ENCODE results near the gene NXN. TPM values are rescaled to one million over a fixed set of nuclear protein-coding genes. Genes with fewer than 3 reads are reported as not detected.

Gene NXN
- total RNA-seq (10 to 100 TPM; 14.7 to 21.8 (median 17.3) TPM), polyA plus RNA-seq (11.6 TPM)
- long read RNA-seq, donor 1, transcript NXN-201 (8 exons, 3,036 nt), result major isoform, 45 of 57 reads
- long read RNA-seq, donor 1, partial matches to known transcripts, result 7 of 57 reads
- long read RNA-seq, donor 1, other reads (novel, unspliced or antisense), result 5 of 57 reads
- long read RNA-seq, donor 2, transcript NXN-201 (8 exons, 3,036 nt), result major isoform, 24 of 32 reads
- long read RNA-seq, donor 2, partial matches to known transcripts, result 3 of 32 reads
- long read RNA-seq, donor 2, other reads (novel, unspliced or antisense), result 5 of 32 reads
- long read RNA-seq, donor 3, partial matches to known transcripts, result 12 of 28 reads
- long read RNA-seq, donor 3, other reads (novel, unspliced or antisense), result 15 of 28 reads
- long read RNA-seq, donor 4, transcript NXN-201 (8 exons, 3,036 nt), result major isoform, 35 of 45 reads
- long read RNA-seq, donor 4, partial matches to known transcripts, result 5 of 45 reads
- long read RNA-seq, donor 4, other reads (novel, unspliced or antisense), result 4 of 45 reads

- Histone ChIP-seq H3K27me3 (ENCODE audit: control insufficient read depth, insufficient read depth) (no peaks in the 10 kb centered on the region), H3K9me3 (ENCODE audit: control insufficient read depth, low read length) (no peaks in the 10 kb centered on the region), H3K27ac (ENCODE audit: low read length) (peak within 1 kb of the TSS; percentile 31), H3K4me1 (ENCODE audit: control insufficient read depth, insufficient read depth, low read length) (no peaks in the 10 kb centered on the region), H3K4me3 (ENCODE audit: low read length) (peak within 1 kb of the TSS; percentile 93)
- DNase-seq, result peak; percentile 86 to 96 (median 95)
- WGBS, result 1% methylated on average over 94 of the region's 94 CpGs
- peak; percentile 92 to 95 for ATAC-seq
- intact Hi-C loops (cut with DNase I), result loop anchor here (1.0 to 5.0 kb wide), 6 partner anchors 97 to 185 kb away; no protein-coding TSS in a partner anchor
Observed at GRCh38 chr17:979539-980405, at the start of gene NXN. TSS of gene NXN (minus strand) at chr17:979776.

GRCh38 chr17:1027044-1027443, 47.5 kb upstream of the NXN start:
- DNase-seq (peak in 1 of 3 donors; percentile 72), ATAC-seq (no peak)
- no peak overlapping the region for H3K4me3 ChIP-seq (ENCODE audit: low read length)
- 76% methylated on average over 9 of the region's 9 CpGs for WGBS
- H3K27ac ChIP-seq (ENCODE audit: low read length), result no peak overlapping the region
- H3K4me1 ChIP-seq (ENCODE audit: control insufficient read depth, insufficient read depth, low read length), result peaks cover 15% of the 10 kb centered on the region
- intact Hi-C loops (cut with DNase I), result no loop called here
- no peaks in the 10 kb centered on the region for H3K9me3 ChIP-seq (ENCODE audit: control insufficient read depth, low read length)
- no peaks in the 10 kb centered on the region for H3K27me3 ChIP-seq (ENCODE audit: control insufficient read depth, insufficient read depth)

GRCh38 chr17:1026599-1026975, 47.0 kb upstream of the NXN start:
- intact Hi-C loops (cut with DNase I), result no loop called here
- no peak overlapping the region for H3K27ac ChIP-seq (ENCODE audit: low read length)
- no peaks in the 10 kb centered on the region for H3K9me3 ChIP-seq (ENCODE audit: control insufficient read depth, low read length)
- 88% methylated on average over 10 of the region's 10 CpGs for WGBS
- H3K27me3 ChIP-seq (ENCODE audit: control insufficient read depth, insufficient read depth), result no peaks in the 10 kb centered on the region
- H3K4me3 ChIP-seq (ENCODE audit: low read length), result no peak overlapping the region
- no peak for DNase-seq
- ATAC-seq, result no peak
- peaks cover 15% of the 10 kb centered on the region for H3K4me1 ChIP-seq (ENCODE audit: control insufficient read depth, insufficient read depth, low read length)

- DNase-seq, result no peak
- 82% methylated on average over 30 of the region's 30 CpGs for WGBS
- Histone ChIP-seq H3K27ac (ENCODE audit: low read length) (no peak overlapping the region), H3K4me3 (ENCODE audit: low read length) (no peak overlapping the region), H3K27me3 (ENCODE audit: control insufficient read depth, insufficient read depth) (no peaks in the 10 kb centered on the region), H3K9me3 (ENCODE audit: control insufficient read depth, low read length) (no peaks in the 10 kb centered on the region), H3K4me1 (ENCODE audit: control insufficient read depth, insufficient read depth, low read length) (peaks cover 15% of the 10 kb centered on the region)
- intact Hi-C loops (cut with DNase I), result no loop called here
- no peak for ATAC-seq
Observed at GRCh38 chr17:1025733-1026598, 46.4 kb upstream of the NXN start.

- peak in 2 of 3 donors; percentile 23 to 62 for DNase-seq
- no peak overlapping the region for H3K4me3 ChIP-seq (ENCODE audit: low read length)
- no peak for ATAC-seq
- no peak overlapping the region for H3K27ac ChIP-seq (ENCODE audit: low read length)
- peaks cover 8% of the 10 kb centered on the region for H3K4me1 ChIP-seq (ENCODE audit: control insufficient read depth, insufficient read depth, low read length)
- H3K9me3 ChIP-seq (ENCODE audit: control insufficient read depth, low read length), result no peaks in the 10 kb centered on the region
- intact Hi-C loops (cut with DNase I), result no loop called here
- 87% methylated on average over 27 of the region's 27 CpGs for WGBS
- H3K27me3 ChIP-seq (ENCODE audit: control insufficient read depth, insufficient read depth), result no peaks in the 10 kb centered on the region
Observed at GRCh38 chr17:1024076-1024475, 44.5 kb upstream of the NXN start.

GRCh38 chr17:1022278-1023024, 42.9 kb upstream of the NXN start:
- peaks cover 8% of the 10 kb centered on the region for H3K4me1 ChIP-seq (ENCODE audit: control insufficient read depth, insufficient read depth, low read length)
- no peak overlapping the region for H3K4me3 ChIP-seq (ENCODE audit: low read length)
- 50% methylated on average over 32 of the region's 32 CpGs for WGBS
- H3K27ac ChIP-seq (ENCODE audit: low read length), result peak overlapping the region; percentile 42
- H3K27me3 ChIP-seq (ENCODE audit: control insufficient read depth, insufficient read depth), result no peaks in the 10 kb centered on the region
- ATAC-seq, result peak; percentile 75 to 79
- H3K9me3 ChIP-seq (ENCODE audit: control insufficient read depth, low read length), result no peaks in the 10 kb centered on the region
- intact Hi-C loops (cut with DNase I), result no loop called here
- peak; percentile 80 to 94 (median 89) for DNase-seq

GRCh38 chr17:1021147-1021546, 41.6 kb upstream of the NXN start:
- WGBS, result 82% methylated on average over 17 of the region's 17 CpGs
- H3K9me3 ChIP-seq (ENCODE audit: control insufficient read depth, low read length), result no peaks in the 10 kb centered on the region
- peaks cover 8% of the 10 kb centered on the region for H3K4me1 ChIP-seq (ENCODE audit: control insufficient read depth, insufficient read depth, low read length)
- no peak for ATAC-seq
- DNase-seq, result peak in 2 of 3 donors; percentile 14 to 69
- H3K27me3 ChIP-seq (ENCODE audit: control insufficient read depth, insufficient read depth), result no peaks in the 10 kb centered on the region
- H3K27ac ChIP-seq (ENCODE audit: low read length), result no peak overlapping the region
- intact Hi-C loops (cut with DNase I), result no loop called here
- H3K4me3 ChIP-seq (ENCODE audit: low read length), result no peak overlapping the region

- H3K27me3 ChIP-seq (ENCODE audit: control insufficient read depth, insufficient read depth), result no peaks in the 10 kb centered on the region
- WGBS, result 34% methylated on average over 10 of the region's 10 CpGs
- H3K4me1 ChIP-seq (ENCODE audit: control insufficient read depth, insufficient read depth, low read length), result peaks cover 8% of the 10 kb centered on the region
- peak; percentile 15 to 76 (median 76) for DNase-seq
- peak overlapping the region; percentile 95 for H3K27ac ChIP-seq (ENCODE audit: low read length)
- peak; percentile 65 to 72 for ATAC-seq
- intact Hi-C loops (cut with DNase I), result no loop called here
- H3K4me3 ChIP-seq (ENCODE audit: low read length), result no peak overlapping the region
- H3K9me3 ChIP-seq (ENCODE audit: control insufficient read depth, low read length), result no peaks in the 10 kb centered on the region
Observed at GRCh38 chr17:1019451-1019850, 39.9 kb upstream of the NXN start.

GRCh38 chr17:1018547-1018946, 39.0 kb upstream of the NXN start:
- Histone ChIP-seq H3K9me3 (ENCODE audit: control insufficient read depth, low read length) (no peaks in the 10 kb centered on the region), H3K4me3 (ENCODE audit: low read length) (no peak overlapping the region), H3K27ac (ENCODE audit: low read length) (no peak overlapping the region), H3K27me3 (ENCODE audit: control insufficient read depth, insufficient read depth) (no peaks in the 10 kb centered on the region), H3K4me1 (ENCODE audit: control insufficient read depth, insufficient read depth, low read length) (peaks cover 8% of the 10 kb centered on the region)
- intact Hi-C loops (cut with DNase I), result no loop called here
- DNase-seq (peak in 2 of 3 donors; percentile 26 to 44), ATAC-seq (no peak)
- 67% methylated on average over 11 of the region's 11 CpGs for WGBS

GRCh38 chr17:1013729-1014090, 34.1 kb upstream of the NXN start:
- peak in 1 of 3 donors; percentile 11 for DNase-seq
- Histone ChIP-seq H3K27ac (ENCODE audit: low read length) (no peak overlapping the region), H3K27me3 (ENCODE audit: control insufficient read depth, insufficient read depth) (no peaks in the 10 kb centered on the region), H3K4me3 (ENCODE audit: low read length) (no peak overlapping the region), H3K4me1 (ENCODE audit: control insufficient read depth, insufficient read depth, low read length) (no peaks in the 10 kb centered on the region), H3K9me3 (ENCODE audit: control insufficient read depth, low read length) (no peaks in the 10 kb centered on the region)
- intact Hi-C loops (cut with DNase I), result no loop called here
- WGBS, result 94% methylated on average over 9 of the region's 9 CpGs
- no peak for ATAC-seq

Measured in right cardiac atrium (tissue), 5 donors.